ENCODE measurements around the gene POU1F1.
"Not testable (repeated sequence)": the region's sequence is repeated elsewhere in the genome, so short reads cannot be mapped to it uniquely, and the experiment has no call there.

The POU1F1 gene

DNA sequence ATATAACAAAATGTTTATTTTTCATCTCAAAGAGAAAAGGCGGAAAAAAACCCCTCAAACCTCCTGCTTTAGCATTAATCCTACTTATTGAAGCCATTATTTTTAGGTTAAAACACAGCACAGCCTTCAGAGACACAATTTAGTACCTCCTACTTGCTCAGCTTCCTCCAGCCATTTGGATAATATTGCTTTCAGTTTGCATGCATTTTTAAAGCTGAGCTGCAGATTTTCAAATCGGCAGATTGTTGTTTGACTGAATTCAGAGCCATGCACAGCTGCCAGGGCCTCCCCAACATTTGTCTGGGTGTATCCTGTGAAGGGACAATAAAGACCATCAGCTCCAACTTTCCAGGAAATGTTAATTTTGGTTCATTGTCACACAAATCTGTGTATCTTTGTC is 14.5 kb downstream of the POU1F1 start:
- Histone ChIP-seq H3K36me3 (ENCODE audit: control insufficient read depth in 5 of 5, insufficient read depth in 5 of 5, low read length in 5 of 5) (no peaks in the 10 kb centered on the region), H3K9me3 (ENCODE audit: control insufficient read depth in 5 of 5, low read length in 5 of 5) (no peaks in the 10 kb centered on the region), H3K27me3 (ENCODE audit: control insufficient read depth in 5 of 5, insufficient read depth in 4 of 5, low read length in 5 of 5) (no peaks in the 10 kb centered on the region), H3K9ac (ENCODE audit: low read length in 5 of 5) (no peak overlapping the region), H3K4me1 (ENCODE audit: control insufficient read depth in 5 of 5, insufficient read depth in 5 of 5, low read length in 5 of 5) (no peaks in the 10 kb centered on the region), H3K27ac (ENCODE audit: low read depth, low read length) (no peak overlapping the region), H3K4me3 (ENCODE audit: low read depth in 1 of 5, low read length in 5 of 5) (no peak overlapping the region)

DNA sequence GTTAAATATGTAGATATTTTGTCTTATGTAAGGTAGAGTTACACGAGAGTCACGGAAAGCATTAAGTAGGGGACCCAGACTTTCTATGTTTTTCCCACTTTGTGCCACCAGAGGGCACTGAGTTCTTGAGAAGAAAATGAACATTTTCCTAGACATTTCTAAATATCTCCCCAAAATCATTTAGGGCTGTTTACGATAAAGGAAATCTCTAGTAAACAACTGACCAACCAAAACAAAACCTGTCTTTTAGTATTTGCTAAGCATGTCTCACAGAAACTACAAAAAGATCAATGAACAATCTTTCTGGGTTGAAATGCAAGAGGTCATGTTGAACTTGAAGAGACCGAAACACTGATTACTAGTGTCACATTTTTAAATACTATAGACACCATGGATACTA is 16.1 kb downstream of the POU1F1 start:
- no peak overlapping the region for H3K27ac ChIP-seq (ENCODE audit: low read depth, low read length)
- no peaks in the 10 kb centered on the region for H3K4me1 ChIP-seq (ENCODE audit: control insufficient read depth in 5 of 5, insufficient read depth in 5 of 5, low read length in 5 of 5)
- H3K36me3 ChIP-seq (ENCODE audit: control insufficient read depth in 5 of 5, insufficient read depth in 5 of 5, low read length in 5 of 5): peaks cover 0 to 7% (median 3%) of the 10 kb centered on the region in 5 donors
- no peak overlapping the region for H3K4me3 ChIP-seq (ENCODE audit: low read depth in 1 of 5, low read length in 5 of 5)
- no peaks in the 10 kb centered on the region for H3K9me3 ChIP-seq (ENCODE audit: control insufficient read depth in 5 of 5, low read length in 5 of 5)
- H3K27me3 ChIP-seq (ENCODE audit: control insufficient read depth in 5 of 5, insufficient read depth in 4 of 5, low read length in 5 of 5): no peaks in the 10 kb centered on the region
- H3K9ac ChIP-seq (ENCODE audit: low read length in 5 of 5): no peak overlapping the region

GRCh38 chr3:87250009-87250408 is 26.4 kb downstream of the POU1F1 start:
- no peak overlapping the region for H3K4me3 ChIP-seq (ENCODE audit: low read depth in 1 of 5, low read length in 5 of 5)
- no peak overlapping the region for H3K9ac ChIP-seq (ENCODE audit: low read length in 5 of 5)
- H3K4me1 ChIP-seq (ENCODE audit: control insufficient read depth in 5 of 5, insufficient read depth in 5 of 5, low read length in 5 of 5): peaks cover 0 to 17% (median 4%) of the 10 kb centered on the region in 5 donors
- peaks cover 26 to 41% (median 33%) of the 10 kb centered on the region in 5 donors for H3K36me3 ChIP-seq (ENCODE audit: control insufficient read depth in 5 of 5, insufficient read depth in 5 of 5, low read length in 5 of 5)
- no peaks in the 10 kb centered on the region for H3K9me3 ChIP-seq (ENCODE audit: control insufficient read depth in 5 of 5, low read length in 5 of 5)
- H3K27ac ChIP-seq (ENCODE audit: low read depth, low read length): no peak overlapping the region
- H3K27me3 ChIP-seq (ENCODE audit: control insufficient read depth in 5 of 5, insufficient read depth in 4 of 5, low read length in 5 of 5): no peaks in the 10 kb centered on the region

DNA sequence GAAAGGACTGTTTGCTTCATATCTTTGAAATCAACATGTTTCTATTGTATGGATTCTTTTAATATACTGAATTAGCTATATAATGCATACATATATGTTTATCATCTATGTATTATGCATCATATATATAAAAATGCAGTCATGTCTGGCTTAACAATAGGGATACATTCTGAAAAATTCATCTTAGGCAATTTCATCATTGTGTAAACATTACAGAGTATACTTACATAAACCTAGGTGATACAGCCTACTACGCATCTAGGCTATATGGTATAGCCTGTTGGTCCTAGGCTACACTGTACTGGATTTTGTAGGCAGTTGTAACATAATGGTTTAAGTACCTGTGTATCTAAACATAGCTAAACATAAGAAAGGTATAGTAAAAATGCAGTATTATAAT is 27.6 kb downstream of the POU1F1 start:
- Histone ChIP-seq H3K27ac (ENCODE audit: low read depth, low read length) (no peak overlapping the region), H3K4me1 (ENCODE audit: control insufficient read depth in 5 of 5, insufficient read depth in 5 of 5, low read length in 5 of 5) (peaks cover 0 to 17% (median 4%) of the 10 kb centered on the region in 5 donors), H3K4me3 (ENCODE audit: low read depth in 1 of 5, low read length in 5 of 5) (no peak overlapping the region), H3K9me3 (ENCODE audit: control insufficient read depth in 5 of 5, low read length in 5 of 5) (no peaks in the 10 kb centered on the region), H3K9ac (ENCODE audit: low read length in 5 of 5) (no peak overlapping the region), H3K36me3 (ENCODE audit: control insufficient read depth in 5 of 5, insufficient read depth in 5 of 5, low read length in 5 of 5) (peaks cover 25 to 35% (median 27%) of the 10 kb centered on the region in 5 donors), H3K27me3 (ENCODE audit: control insufficient read depth in 5 of 5, insufficient read depth in 4 of 5, low read length in 5 of 5) (no peaks in the 10 kb centered on the region)

GRCh38 chr3:87248231-87248630 is 28.2 kb downstream of the POU1F1 start:
- peaks cover 20 to 29% (median 22%) of the 10 kb centered on the region in 5 donors for H3K36me3 ChIP-seq (ENCODE audit: control insufficient read depth in 5 of 5, insufficient read depth in 5 of 5, low read length in 5 of 5)
- H3K27me3 ChIP-seq (ENCODE audit: control insufficient read depth in 5 of 5, insufficient read depth in 4 of 5, low read length in 5 of 5); H3K4me3 ChIP-seq (ENCODE audit: low read depth in 1 of 5, low read length in 5 of 5); H3K9me3 ChIP-seq (ENCODE audit: control insufficient read depth in 5 of 5, low read length in 5 of 5); H3K9ac ChIP-seq (ENCODE audit: low read length in 5 of 5); H3K27ac ChIP-seq (ENCODE audit: low read depth, low read length): not testable (repeated sequence)
- peaks cover 0 to 17% (median 4%) of the 10 kb centered on the region in 5 donors for H3K4me1 ChIP-seq (ENCODE audit: control insufficient read depth in 5 of 5, insufficient read depth in 5 of 5, low read length in 5 of 5)

DNA sequence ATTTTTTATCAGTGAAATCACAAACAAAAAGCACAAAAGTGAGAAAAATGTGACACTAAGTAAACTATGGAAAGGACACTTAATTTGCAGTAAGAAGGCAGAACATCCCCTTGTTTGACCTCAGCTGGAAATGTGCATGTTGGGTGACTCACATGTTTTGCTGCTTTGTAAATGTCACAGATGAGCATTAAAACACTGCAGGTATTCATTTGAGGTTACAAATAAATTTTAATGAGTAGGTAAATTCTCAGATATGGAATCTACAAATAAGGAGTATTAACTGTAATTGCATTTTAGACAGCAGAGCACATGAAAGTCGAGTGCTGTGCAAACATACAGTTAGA is 29.0 kb downstream of the POU1F1 start:
- H3K36me3 ChIP-seq (ENCODE audit: control insufficient read depth in 5 of 5, insufficient read depth in 5 of 5, low read length in 5 of 5): peaks cover 20 to 27% (median 20%) of the 10 kb centered on the region in 5 donors

GRCh38 chr3:87246662-87247429 is 29.5 kb downstream of the POU1F1 start:
- no peaks in the 10 kb centered on the region for H3K27me3 ChIP-seq (ENCODE audit: control insufficient read depth in 5 of 5, insufficient read depth in 4 of 5, low read length in 5 of 5)

More for the DNA sequence above, 29.0 kb downstream of the POU1F1 start:
- Histone ChIP-seq H3K4me1 (ENCODE audit: control insufficient read depth in 5 of 5, insufficient read depth in 5 of 5, low read length in 5 of 5) (peaks cover 0 to 15% (median 4%) of the 10 kb centered on the region in 5 donors), H3K9ac (ENCODE audit: low read length in 5 of 5) (no peak overlapping the region), H3K27ac (ENCODE audit: low read depth, low read length) (no peak overlapping the region), H3K4me3 (ENCODE audit: low read depth in 1 of 5, low read length in 5 of 5) (no peak overlapping the region), H3K9me3 (ENCODE audit: control insufficient read depth in 5 of 5, low read length in 5 of 5) (no peaks in the 10 kb centered on the region), H3K27me3 (ENCODE audit: control insufficient read depth in 5 of 5, insufficient read depth in 4 of 5, low read length in 5 of 5) (no peaks in the 10 kb centered on the region)

DNA sequence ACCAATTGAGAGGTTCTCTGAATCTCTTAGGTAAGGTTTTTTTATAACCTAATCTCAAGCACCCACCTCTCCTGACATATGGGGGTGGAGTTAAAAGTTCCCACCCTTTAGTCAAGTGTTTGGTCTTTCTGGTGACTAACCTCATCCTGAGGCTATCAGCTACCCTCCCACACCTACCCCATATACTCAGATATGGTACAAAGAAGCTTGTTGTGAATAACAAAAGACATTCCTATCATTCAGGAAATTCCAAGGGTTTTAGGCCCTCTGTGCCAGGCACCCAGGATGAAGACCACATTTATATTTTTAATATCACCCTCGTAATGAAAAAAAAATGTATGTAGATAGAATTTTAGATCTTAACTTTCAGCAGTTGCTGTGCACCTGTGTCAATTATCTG is 40.3 kb downstream of the POU1F1 start:
- no peak overlapping the region for H3K9ac ChIP-seq (ENCODE audit: low read length in 5 of 5)
- peaks cover 0 to 5% (median 0%) of the 10 kb centered on the region in 5 donors for H3K4me1 ChIP-seq (ENCODE audit: control insufficient read depth in 5 of 5, insufficient read depth in 5 of 5, low read length in 5 of 5)
- H3K9me3 ChIP-seq (ENCODE audit: control insufficient read depth in 5 of 5, low read length in 5 of 5): no peaks in the 10 kb centered on the region
- H3K4me3 ChIP-seq (ENCODE audit: low read depth in 1 of 5, low read length in 5 of 5): no peak overlapping the region
- peaks cover 0 to 8% (median 0%) of the 10 kb centered on the region in 5 donors for H3K36me3 ChIP-seq (ENCODE audit: control insufficient read depth in 5 of 5, insufficient read depth in 5 of 5, low read length in 5 of 5)
- H3K27me3 ChIP-seq (ENCODE audit: control insufficient read depth in 5 of 5, insufficient read depth in 4 of 5, low read length in 5 of 5): no peaks in the 10 kb centered on the region
- no peak overlapping the region for H3K27ac ChIP-seq (ENCODE audit: low read depth, low read length)

More at GRCh38 chr3:87246662-87247429, 29.5 kb downstream of the POU1F1 start:
- H3K4me1 ChIP-seq (ENCODE audit: control insufficient read depth in 5 of 5, insufficient read depth in 5 of 5, low read length in 5 of 5): peaks cover 0 to 10% (median 4%) of the 10 kb centered on the region in 5 donors
- no peak overlapping the region for H3K27ac ChIP-seq (ENCODE audit: low read depth, low read length)
- H3K9me3 ChIP-seq (ENCODE audit: control insufficient read depth in 5 of 5, low read length in 5 of 5): no peaks in the 10 kb centered on the region
- H3K36me3 ChIP-seq (ENCODE audit: control insufficient read depth in 5 of 5, insufficient read depth in 5 of 5, low read length in 5 of 5): peaks cover 15 to 29% (median 20%) of the 10 kb centered on the region in 5 donors
- H3K9ac ChIP-seq (ENCODE audit: low read length in 5 of 5): no peak overlapping the region
- H3K4me3 ChIP-seq (ENCODE audit: low read depth in 1 of 5, low read length in 5 of 5): no peak overlapping the region

GRCh38 chr3:87233805-87234204 is 42.6 kb downstream of the POU1F1 start:
- Histone ChIP-seq H3K4me3 (ENCODE audit: low read depth in 1 of 5, low read length in 5 of 5) (no peak overlapping the region), H3K9me3 (ENCODE audit: control insufficient read depth in 5 of 5, low read length in 5 of 5) (no peaks in the 10 kb centered on the region), H3K27me3 (ENCODE audit: control insufficient read depth in 5 of 5, insufficient read depth in 4 of 5, low read length in 5 of 5) (no peaks in the 10 kb centered on the region), H3K9ac (ENCODE audit: low read length in 5 of 5) (no peak overlapping the region), H3K4me1 (ENCODE audit: control insufficient read depth in 5 of 5, insufficient read depth in 5 of 5, low read length in 5 of 5) (peaks cover 0 to 16% (median 8%) of the 10 kb centered on the region in 5 donors), H3K36me3 (ENCODE audit: control insufficient read depth in 5 of 5, insufficient read depth in 5 of 5, low read length in 5 of 5) (peaks cover 0 to 8% (median 0%) of the 10 kb centered on the region in 5 donors), H3K27ac (ENCODE audit: low read depth, low read length) (no peak overlapping the region)

GRCh38 chr3:87229113-87229512 is 47.3 kb downstream of the POU1F1 start:
- Histone ChIP-seq H3K9ac (ENCODE audit: low read length in 5 of 5) (no peak overlapping the region), H3K36me3 (ENCODE audit: control insufficient read depth in 5 of 5, insufficient read depth in 5 of 5, low read length in 5 of 5) (peaks cover 0 to 5% (median 0%) of the 10 kb centered on the region in 5 donors), H3K4me1 (ENCODE audit: control insufficient read depth in 5 of 5, insufficient read depth in 5 of 5, low read length in 5 of 5) (peaks cover 2 to 38% (median 22%) of the 10 kb centered on the region in 5 donors), H3K27ac (ENCODE audit: low read depth, low read length) (no peak overlapping the region), H3K4me3 (ENCODE audit: low read depth in 1 of 5, low read length in 5 of 5) (no peak overlapping the region), H3K27me3 (ENCODE audit: control insufficient read depth in 5 of 5, insufficient read depth in 4 of 5, low read length in 5 of 5) (no peaks in the 10 kb centered on the region), H3K9me3 (ENCODE audit: control insufficient read depth in 5 of 5, low read length in 5 of 5) (no peaks in the 10 kb centered on the region)
